NOMO-1 (cell line): Measurements from ENCODE around the gene KCNT1.

Source experiments
- DNase-seq, 2 experiments: peaks; one replicate each; lab custom pipeline; 2025; ENCODE audit not compliant: unreplicated experiment in 2 of 2; lab: John Stamatoyannopoulos, UW

Gene KCNT1

DNA sequence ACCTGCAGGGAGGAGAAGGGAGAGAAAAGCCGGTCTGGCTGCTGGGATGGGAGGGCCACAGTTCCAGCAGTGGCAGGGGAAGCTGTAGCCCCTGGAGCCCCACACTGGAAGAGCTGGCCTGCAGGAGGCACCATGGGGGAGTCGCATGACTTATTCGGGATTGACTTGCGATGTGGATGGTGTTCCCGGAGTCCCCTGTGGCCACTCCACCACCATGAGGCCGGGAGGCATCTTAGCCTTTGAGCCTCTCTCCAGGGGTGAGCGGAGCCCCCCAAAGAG is 92.0 kb downstream of the KCNT1 start:
- DNase-seq, result no peak

DNA sequence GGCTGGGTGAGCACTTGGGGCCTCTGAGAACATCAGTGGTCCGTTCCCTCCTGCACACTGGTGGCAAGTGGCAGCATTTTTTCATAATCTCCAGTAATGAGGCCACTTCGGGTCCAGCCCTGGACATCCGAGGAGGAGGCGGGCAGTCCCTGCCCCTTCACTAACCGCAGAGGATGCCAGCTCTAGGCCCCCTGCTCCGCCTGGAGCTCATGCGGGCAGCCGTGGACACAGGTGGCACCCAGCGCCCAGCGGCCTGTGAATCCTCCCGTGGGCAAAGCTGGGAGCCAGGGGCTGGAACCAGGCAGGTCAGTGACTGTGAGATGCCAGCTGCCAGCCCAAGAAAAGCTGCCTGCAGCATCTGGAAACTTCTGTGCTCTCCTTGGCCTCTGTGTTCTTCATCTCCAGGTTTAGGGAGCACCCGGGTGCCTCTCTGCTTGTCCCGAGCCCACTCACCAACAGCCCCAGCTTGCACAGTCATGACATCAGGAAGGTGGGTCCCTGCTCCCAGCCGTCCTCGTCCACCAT is 92.4 kb downstream of the KCNT1 start:
- DNase-seq, result no peak

DNA sequence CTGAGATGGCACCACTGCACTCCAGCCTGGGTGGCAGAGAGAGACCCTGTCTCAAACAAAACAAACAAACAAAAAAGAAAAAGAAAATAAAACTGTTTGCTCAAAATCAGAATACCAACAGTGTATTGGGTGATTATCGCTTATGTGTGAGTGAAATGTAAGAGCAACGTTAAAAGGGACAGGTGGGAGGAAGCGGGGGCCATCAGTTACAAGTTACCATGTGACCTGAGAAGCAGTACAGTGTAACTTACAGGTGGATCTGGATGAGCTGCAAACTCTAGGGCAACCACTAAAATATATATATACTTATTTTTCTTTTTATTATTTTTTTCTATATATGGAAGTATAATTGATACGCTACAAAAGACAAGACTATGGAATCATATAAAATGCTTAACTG is 93.4 kb downstream of the KCNT1 start:
- DNase-seq, result no peak

DNA sequence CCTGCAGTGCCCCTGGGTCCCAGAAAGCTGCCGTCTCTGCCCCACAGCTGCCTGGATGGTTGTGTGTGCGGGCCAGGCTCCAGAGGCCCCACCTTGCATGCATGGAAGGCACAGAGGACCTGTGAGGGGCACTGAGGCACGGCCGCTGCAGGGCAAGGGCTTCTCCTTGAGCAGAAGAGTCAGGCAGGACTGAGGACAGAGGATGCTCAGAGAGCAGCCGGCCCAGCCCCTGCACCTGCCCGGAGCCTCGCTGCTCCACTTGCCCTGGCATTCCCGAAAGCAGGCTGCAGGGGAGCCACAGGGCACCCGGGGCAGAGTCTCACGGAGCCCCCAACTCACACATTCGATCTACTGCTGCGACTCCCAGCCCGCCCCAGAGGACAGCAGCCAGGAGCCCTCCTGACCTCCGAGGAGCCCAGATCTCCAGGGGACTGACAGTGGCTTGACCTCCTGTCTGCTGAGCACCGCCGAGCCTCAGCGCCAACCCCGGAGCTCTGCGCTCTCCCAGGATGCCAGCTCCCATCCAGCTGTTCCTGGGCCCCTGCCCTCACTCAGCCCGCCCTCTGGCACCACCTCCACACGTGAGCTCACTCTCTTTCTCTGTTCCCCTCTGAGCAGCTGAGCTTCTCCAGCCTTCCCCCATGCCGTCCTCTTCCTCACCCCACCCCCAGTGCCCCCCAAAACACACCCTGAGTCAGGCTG is 95.0 kb downstream of the KCNT1 start:
- no peak for DNase-seq

- DNase-seq, result peak; percentile 13 to 27
Observed at GRCh38 chr9:135797507-135798262, 95.7 kb downstream of the KCNT1 start.

DNA sequence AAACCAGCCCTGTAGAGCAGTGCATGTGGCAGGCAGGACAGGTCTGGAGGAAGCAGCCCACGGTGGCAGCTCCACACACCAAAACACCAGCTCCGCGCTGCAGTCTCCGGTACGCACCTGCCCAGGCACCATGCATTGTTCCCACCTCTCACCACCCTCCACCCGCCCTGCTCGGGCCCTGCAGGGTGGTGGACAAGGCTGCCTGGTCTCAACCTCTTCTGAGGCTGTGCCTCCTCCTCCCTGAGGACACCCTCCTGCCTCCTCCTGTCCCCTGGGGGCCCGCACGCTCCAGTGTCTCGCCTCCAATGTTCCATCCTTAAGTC is 96.2 kb downstream of the KCNT1 start:
- no peak for DNase-seq

GRCh38 chr9:135799261-135799660 is 97.3 kb downstream of the KCNT1 start:
- DNase-seq, result no peak

- peak in 1 of 2 experiments; percentile 58 for DNase-seq
Observed at GRCh38 chr9:135801070-135801469, 99.1 kb downstream of the KCNT1 start.

DNA sequence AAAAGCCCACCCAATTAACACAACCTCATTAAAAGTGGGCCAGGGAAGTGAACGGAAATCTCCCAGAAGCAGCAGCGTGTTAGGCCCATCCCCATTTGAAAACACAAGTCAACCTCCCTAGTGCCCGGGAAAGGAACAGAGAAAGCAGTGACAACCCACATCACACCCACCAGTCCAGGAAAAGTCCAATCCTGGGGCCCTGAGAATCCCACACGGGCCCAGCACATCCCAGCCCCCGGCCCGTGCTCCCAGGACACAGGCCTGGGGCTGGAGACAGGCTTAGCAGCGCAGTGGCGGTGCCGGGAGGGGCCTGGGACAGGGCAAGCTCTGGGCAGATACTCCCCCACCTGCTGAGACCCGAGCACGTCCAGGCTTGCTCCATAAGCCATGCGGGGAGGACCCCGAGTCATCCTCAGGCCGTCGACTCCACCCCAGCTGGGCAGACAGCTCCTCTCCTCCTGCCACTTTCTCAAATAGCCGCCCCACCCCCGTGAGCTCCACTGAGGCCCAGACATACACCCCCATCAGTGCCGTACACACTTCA is 101.0 kb downstream of the KCNT1 start:
- DNase-seq, result no peak

DNA sequence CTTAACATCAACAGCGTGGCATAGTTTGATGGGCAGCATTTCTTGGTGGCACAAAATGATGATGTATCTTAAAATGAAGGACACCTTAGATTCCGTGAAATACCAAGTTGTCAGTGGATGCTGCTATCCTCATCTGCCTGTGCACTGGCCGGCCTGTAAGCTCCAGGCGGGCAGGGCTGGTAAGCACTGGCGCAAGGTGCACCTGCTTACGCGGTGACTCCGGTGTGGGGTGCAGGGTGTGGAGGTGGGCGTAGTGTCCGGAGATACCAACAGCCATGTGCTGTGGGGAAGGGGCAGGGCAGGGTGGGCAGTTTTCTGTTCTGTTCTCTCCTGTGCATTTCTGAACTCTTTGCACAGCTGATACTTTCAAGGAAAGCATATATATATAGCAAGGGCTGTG is 101.5 kb downstream of the KCNT1 start:
- no peak for DNase-seq

- DNase-seq, result no peak
Observed at GRCh38 chr9:135804581-135805421, 102.8 kb downstream of the KCNT1 start.

GRCh38 chr9:135805422-135806022 is 103.5 kb downstream of the KCNT1 start:
- no peak for DNase-seq

GRCh38 chr9:135809166-135809565 is 107.2 kb downstream of the KCNT1 start:
- DNase-seq, result no peak

DNA sequence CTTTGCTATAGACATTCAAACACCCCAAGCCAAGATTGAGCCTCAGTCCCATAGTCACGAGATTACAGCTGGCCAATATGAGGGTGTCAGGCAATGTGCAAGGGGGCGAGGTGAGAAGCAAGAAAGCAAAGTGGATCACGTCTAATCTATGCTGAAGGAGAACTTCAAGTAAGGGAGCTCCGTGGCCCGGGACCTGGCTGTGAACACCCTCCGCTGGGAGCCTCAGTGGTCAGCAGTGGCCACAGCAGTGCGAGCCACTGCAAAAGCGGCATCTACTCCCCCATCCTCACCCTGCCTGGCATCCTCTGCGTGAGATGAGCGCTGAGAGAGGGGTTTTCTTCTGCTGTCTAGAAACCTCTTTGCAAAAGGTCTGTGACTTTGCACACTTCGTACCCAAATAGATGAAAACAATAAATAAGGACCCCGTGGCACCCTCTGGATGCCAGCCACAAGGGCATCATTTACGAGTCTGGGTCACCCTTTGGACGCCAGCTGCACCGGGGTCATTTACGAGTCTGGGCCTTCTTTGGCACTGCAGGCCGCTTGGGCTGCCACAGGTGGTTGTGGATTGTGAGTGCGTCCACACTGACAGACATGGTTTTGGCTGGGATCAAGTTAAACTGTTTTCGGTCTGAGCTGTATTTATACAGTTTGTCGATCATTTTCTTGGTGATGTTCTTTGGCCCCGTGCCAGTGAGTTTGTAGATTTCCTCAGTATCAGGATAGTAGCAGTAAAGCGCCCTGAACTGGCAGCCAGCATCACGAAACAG is 109.0 kb downstream of the KCNT1 start:
- DNase-seq, result no peak

- DNase-seq, result no peak
Observed at GRCh38 chr9:135811801-135812200, 109.8 kb downstream of the KCNT1 start.

DNA sequence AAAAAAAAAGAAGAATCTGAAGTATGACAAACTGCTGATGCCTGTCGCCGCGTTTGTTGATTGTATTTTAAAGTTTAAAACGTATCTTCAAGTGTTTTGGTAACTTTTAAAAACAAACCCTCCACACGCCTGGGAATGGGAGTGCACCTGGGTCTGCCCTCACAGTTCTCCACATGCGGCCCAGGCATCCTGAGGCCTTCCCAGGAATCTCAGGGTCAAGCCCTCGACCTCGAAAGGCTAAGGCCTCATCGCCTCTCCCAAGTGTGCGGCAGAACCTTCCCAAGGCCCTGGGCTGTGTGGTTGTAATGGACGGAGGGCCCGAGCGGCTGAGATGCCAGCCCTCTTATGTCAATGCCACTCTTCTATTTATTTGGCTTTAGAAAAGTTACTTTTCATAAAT is 111.0 kb downstream of the KCNT1 start:
- no peak for DNase-seq

- DNase-seq, result no peak
Observed at GRCh38 chr9:135813671-135814290, 111.8 kb downstream of the KCNT1 start.

DNA sequence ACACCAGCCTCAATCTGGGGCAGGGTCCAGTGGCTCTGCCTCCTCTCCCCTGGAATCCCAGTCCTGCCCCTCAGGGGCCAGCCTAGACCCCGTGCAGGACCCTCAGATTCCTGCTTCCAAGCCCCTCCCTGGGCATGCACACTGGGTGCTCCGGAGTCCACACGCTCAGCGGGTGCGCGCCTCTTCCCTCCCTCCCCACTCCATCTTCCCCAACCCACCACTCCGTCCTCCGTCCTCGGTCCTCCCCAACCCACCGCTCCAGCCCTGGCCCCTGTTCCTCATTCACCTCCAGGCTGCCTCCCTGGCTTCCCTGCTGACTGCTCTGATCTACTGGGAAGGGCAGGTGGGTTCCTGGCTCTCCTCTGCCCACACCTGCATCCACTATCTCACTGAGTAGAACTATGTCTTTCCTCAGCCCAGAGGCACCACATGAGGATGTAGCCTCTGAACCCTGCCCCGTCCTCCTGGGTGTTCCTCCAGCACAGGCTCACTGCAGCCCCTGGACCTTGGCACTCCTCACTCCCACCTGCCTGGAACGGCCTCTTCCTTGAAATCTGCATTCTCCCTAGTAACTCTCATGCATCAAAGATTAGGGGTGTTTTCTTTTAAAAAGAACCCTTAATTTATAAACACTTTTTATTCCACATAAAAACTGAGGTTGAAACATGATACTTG is 112.6 kb downstream of the KCNT1 start:
- no peak for DNase-seq

- no peak for DNase-seq
Observed at GRCh38 chr9:135815413-135815812, 113.4 kb downstream of the KCNT1 start.
